Inflammatory macrophage treated with lipopolysaccharide for 4 hours (primary cell): ENCODE measurements around the gene GTF2H1.
"Not testable (repeated sequence)": the region's sequence is repeated elsewhere in the genome, so short reads cannot be mapped to it uniquely, and the experiment has no call there.

Experiments
- DNase-seq: peaks from one replicate; pipeline ENCODE4 v3.0.0-alpha.2; 2020

Gene GTF2H1

GRCh38 chr11:18383388-18384156 lies 61.2 kb downstream of the GTF2H1 start:
- peak; percentile 95 for DNase-seq

- peak; percentile 51 for DNase-seq
These were observed 61.8 kb downstream of the GTF2H1 start for GRCh38 chr11:18384157-18384641.

- DNase-seq: no peak
These were observed 67.7 kb downstream of the GTF2H1 start for GRCh38 chr11:18390088-18390487.

- DNase-seq: no peak
These were observed 70.3 kb downstream of the GTF2H1 start for GRCh38 chr11:18392434-18393321.

GRCh38 chr11:18393581-18394274 lies 71.4 kb downstream of the GTF2H1 start:
- DNase-seq: peak; percentile 25

- DNase-seq: peak; percentile 97
These were observed 72.0 kb downstream of the GTF2H1 start, which contains the start of gene LDHA for GRCh38 chr11:18394275-18394927. Gene LDHA, plus strand, starts transcription at chr11:18394563. Its CDS starts 2,280 bp downstream, at chr11:18396843.

- peak; percentile 13 for DNase-seq
These were observed 72.8 kb downstream of the GTF2H1 start for GRCh38 chr11:18394928-18395734.

GRCh38 chr11:18395735-18396504 lies 73.6 kb downstream of the GTF2H1 start:
- DNase-seq: peak; percentile 98

GRCh38 chr11:18397921-18398320 lies 75.6 kb downstream of the GTF2H1 start:
- no peak for DNase-seq

GRCh38 chr11:18401077-18401476 lies 78.7 kb downstream of the GTF2H1 start:
- not testable (repeated sequence) for DNase-seq

- DNase-seq: no peak
These were observed 81.7 kb downstream of the GTF2H1 start for GRCh38 chr11:18404062-18404461.

GRCh38 chr11:18407400-18407799 lies 85.0 kb downstream of the GTF2H1 start:
- not testable (repeated sequence) for DNase-seq

GRCh38 chr11:18408558-18409291 lies 86.4 kb downstream of the GTF2H1 start:
- DNase-seq: no peak

GRCh38 chr11:18416459-18416858 lies 94.1 kb downstream of the GTF2H1 start:
- DNase-seq: no peak
